Stimulated activated CD4-positive, alpha-beta T cell treated with anti-CD3 and anti-CD28 coated beads, Interleukin-15, amount 100 ng/mL, for 24 hours (primary cell): ENCODE results near the gene BCL2L2.
"Not testable (repeated sequence)": the region's sequence is repeated elsewhere in the genome, so short reads cannot be mapped to it uniquely, and the experiment has no call there.

ENCODE experiments used
- DNase-seq: peaks from one replicate; pipeline ENCODE4 v3.0.0-alpha.2; 2020

The BCL2L2 gene

GRCh38 chr14:23306412-23307145 lies at the start of gene BCL2L2:
Gene BCL2L2, plus strand, starts transcription at chr14:23306833. Its CDS starts 935 bp downstream, at chr14:23307768.
- no peak for DNase-seq

- no peak for DNase-seq
Observed at GRCh38 chr14:23258256-23258655, 48.4 kb upstream of the BCL2L2 start.

- DNase-seq = no peak
Observed at GRCh38 chr14:23259426-23259825, 47.2 kb upstream of the BCL2L2 start.

- DNase-seq = not testable (repeated sequence)
Observed at GRCh38 chr14:23260849-23261248, 45.8 kb upstream of the BCL2L2 start.

- DNase-seq = no peak
Observed at GRCh38 chr14:23269193-23269592, 37.4 kb upstream of the BCL2L2 start.

GRCh38 chr14:23275412-23275811 lies 31.2 kb upstream of the BCL2L2 start:
- DNase-seq = no peak

GRCh38 chr14:23277189-23277588 lies 29.4 kb upstream of the BCL2L2 start:
- DNase-seq = no peak

- DNase-seq = not testable (repeated sequence)
Observed at GRCh38 chr14:23277928-23278327, 28.7 kb upstream of the BCL2L2 start.

GRCh38 chr14:23281247-23281646 lies 25.4 kb upstream of the BCL2L2 start:
- DNase-seq = no peak

GRCh38 chr14:23284654-23285529 lies 21.7 kb upstream of the BCL2L2 start:
- DNase-seq = peak; percentile 15

- DNase-seq = no peak
Observed at GRCh38 chr14:23285530-23286019, 21.1 kb upstream of the BCL2L2 start.

GRCh38 chr14:23286020-23286901 lies 20.4 kb upstream of the BCL2L2 start, which contains the start of gene HOMEZ:
Gene HOMEZ, minus strand, starts transcription at chr14:23286132. Its CDS starts 180 bp downstream, at chr14:23285952.
- DNase-seq = peak; percentile 99

GRCh38 chr14:23286902-23287479 lies 19.6 kb upstream of the BCL2L2 start:
- no peak for DNase-seq

- peak; percentile 60 for DNase-seq
Observed at GRCh38 chr14:23294734-23295561, 11.7 kb upstream of the BCL2L2 start.

GRCh38 chr14:23296012-23296777 lies 10.4 kb upstream of the BCL2L2 start:
- DNase-seq = no peak

GRCh38 chr14:23297096-23297495 lies 9.5 kb upstream of the BCL2L2 start:
- DNase-seq = no peak

- DNase-seq = no peak
Observed at GRCh38 chr14:23297611-23298277, 8.9 kb upstream of the BCL2L2 start.

- DNase-seq = no peak
Observed at GRCh38 chr14:23299211-23299957, 7.2 kb upstream of the BCL2L2 start.
